K562 (cell line): ENCODE data around the gene STON2. TPM values are rescaled to one million over a fixed set of nuclear protein-coding genes. Genes with fewer than 3 reads are reported as not detected.

Experiments
- DPF2 ChIP-seq: fragments of 450-650 bp; IDR thresholded peaks from 2 replicates; pipeline ENCODE4 v1.6.1; 2016
- EGR1 ChIP-seq: fragments of 450-650 bp; conservative IDR thresholded peaks from 2 replicates; pipeline ENCODE4 v1.6.1; 2017; ENCODE audit warnings: mild to moderate bottlenecking
- FOXP4 ChIP-seq: sonication (generic); formaldehyde crosslinking; IDR thresholded peaks from 2 replicates; pipeline ENCODE4 v1.8.0; 2022; ENCODE audit warnings: mild to moderate bottlenecking, missing genetic modification reagents, borderline replicate concordance
- GATAD2A ChIP-seq: fragments of 450-650 bp; IDR thresholded peaks from 2 replicates; pipeline ENCODE4 v1.6.1; 2017
- MEIS2 ChIP-seq: fragments of 450-650 bp; IDR thresholded peaks from 2 replicates; pipeline ENCODE4 v1.6.1; 2014; ENCODE audit warnings: mild to moderate bottlenecking; ENCODE audit not compliant: partially characterized antibody
- NCOA1 ChIP-seq: fragments of 450-650 bp; IDR thresholded peaks from 2 replicates; pipeline ENCODE4 v1.6.1; 2016; ENCODE audit warnings: low read depth
- NFATC3 ChIP-seq: fragments of 450-650 bp; IDR thresholded peaks from 2 replicates; pipeline ENCODE4 v1.6.1; 2017; ENCODE audit warnings: mild to moderate bottlenecking
- NFIC ChIP-seq: fragments of 450-650 bp; IDR thresholded peaks from 2 replicates; pipeline ENCODE4 v1.6.1; 2017; ENCODE audit warnings: mild to moderate bottlenecking, inconsistent platforms
- PML ChIP-seq: IDR thresholded peaks from 2 replicates; pipeline ENCODE4 v1.6.1; 2012; ENCODE audit warnings: low read length, inconsistent platforms
- SIRT6 ChIP-seq: IDR thresholded peaks from one replicate; pipeline ENCODE4 v1.6.1; 2012; ENCODE audit warnings: low read depth, mild to moderate bottlenecking, control low read depth, inconsistent platforms, low read length, moderate library complexity
- SMARCE1 ChIP-seq: fragments of 450-650 bp; IDR thresholded peaks from 2 replicates; pipeline ENCODE4 v1.7.1; 2016; ENCODE audit warnings: mild to moderate bottlenecking
- SNAPC5 ChIP-seq: fragments of 250-450 bp; sonication (Bioruptor Pico); IDR thresholded peaks from 2 replicates; pipeline ENCODE4 v1.8.0; 2021; ENCODE audit warnings: moderate library complexity, mild to moderate bottlenecking, inconsistent platforms
- SRF ChIP-seq, 2 experiments: fragments of 250-450, 450-650 bp in 1 of 2; sonication (Bioruptor Pico) in 1 of 2; sonication (generic) in 1 of 2; formaldehyde crosslinking; IDR thresholded peaks; 2 replicates each; pipeline versions ENCODE4 v1.5.0 to v1.5.1; 2020 to 2022; ENCODE audit warnings: mild to moderate bottlenecking in 1 of 2, missing genetic modification reagents in 1 of 2
- TGIF2 ChIP-seq: sonication (generic); formaldehyde crosslinking; IDR thresholded peaks from 2 replicates; pipeline ENCODE4 v1.8.1; 2022; ENCODE audit warnings: mild to moderate bottlenecking, missing genetic modification reagents, moderate library complexity
- ZC3H8 ChIP-seq: fragments of 450-650 bp; IDR thresholded peaks from 2 replicates; pipeline ENCODE4 v1.6.1; 2017
- ZNF212 ChIP-seq: fragments of 450-650 bp; formaldehyde crosslinking; IDR thresholded peaks from 2 replicates; pipeline ENCODE4 v1.4.0; 2020; ENCODE audit warnings: mild to moderate bottlenecking
- ZNF717 ChIP-seq: fragments of 250-450 bp; sonication (Bioruptor Pico); IDR thresholded peaks from 2 replicates; pipeline ENCODE4 v1.5.0; 2021
- ZNF778 ChIP-seq: fragments of 450-650 bp; formaldehyde crosslinking; IDR thresholded peaks from 2 replicates; pipeline ENCODE4 v1.4.0; 2020; ENCODE audit warnings: mild to moderate bottlenecking, moderate library complexity
- polyA plus RNA-seq, 8 experiments: library from polyadenylated mRNA; depleted of rRNA in 4 of 8; stranded (reverse) in 5 of 8; unstranded in 3 of 8; fragments of >200 nt; fragmentation: Nextera tagmentation in 2 of 8; fragmentation: Illumina TruSeq in 1 of 8; extraction: Ambion mirVana in 2 of 8; extraction: Trizol in 1 of 8; gene quantifications; 2 replicates each; pipeline versions ENCODE4 v1.2.1 to v1.2.3, GENCODE V29; 2011 to 2014; ENCODE audit warnings: inconsistent platforms in 1 of 8, missing spikeins in 1 of 8
- total RNA-seq, 7 experiments: library from RNA; depleted of rRNA in 6 of 7; stranded (reverse); fragments of >200 nt in 6 of 7; fragmentation: Illumina TruSeq in 2 of 7; extraction: Trizol in 2 of 7; gene quantifications; 2 replicates each; pipeline versions ENCODE4 v1.2.1 to v1.2.3, GENCODE V29; 2011 to 2021; ENCODE audit warnings: low replicate concordance in 1 of 7

The STON2 gene
- total and polyA plus RNA-seq, 9 of the 15 experiments (the other 6 are each of a cell fraction or from before 2014, with no cell fraction given): 7.8 to 99.3 (median 53.5) TPM

- TF ChIP-seq SNAPC5 (CRISPR knock-in tag): no peak
- TF ChIP-seq SIRT6: no peak
- peak; percentile 68 for TF ChIP-seq EGR1
- peak; percentile 64; the same call in 1 of the 2 replicates for TF ChIP-seq PML
- TF ChIP-seq GATAD2A: peak; percentile 61; the same call in 1 of the 2 replicates
- peak; percentile 70 for TF ChIP-seq NFIC
- TF ChIP-seq DPF2: peak; percentile 98
- no peak for TF ChIP-seq ZNF717 (CRISPR knock-in tag)
- no peak for TF ChIP-seq NFATC3
- TF ChIP-seq ZNF212: no peak
- TF ChIP-seq ZNF778 (CRISPR knock-in tag): no peak
- no peak for TF ChIP-seq TGIF2
- peak; percentile 98 for TF ChIP-seq SMARCE1
- peak; percentile 68 for TF ChIP-seq MEIS2
- peak; percentile 76; the same call in 1 of the 2 replicates for TF ChIP-seq NCOA1
- peak in 1 of 2 experiments; percentile 75; a peak in 1 of 4 replicates for TF ChIP-seq SRF (CRISPR knock-in tag; IDR thresholded peaks at IDR 0.05)
- no peak for TF ChIP-seq ZC3H8
- no peak for TF ChIP-seq FOXP4 (CRISPR knock-in tag)
These were observed 2.0 kb upstream of the STON2 start (continued) for GRCh38 chr14:81402123-81402495.
